ENCODE measurements around the gene NSMF. TPM values are rescaled to one million over a fixed set of nuclear protein-coding genes. Genes with fewer than 3 reads are reported as not detected.
A peak's percentile ranks its signal among the peaks of the same experiment; 100 is the strongest.

NSMF gene
- total and polyA plus RNA-seq, 2 of the 4 experiments (the other 2 are of a cell fraction): 7.7 to 40.9 TPM

DNA sequence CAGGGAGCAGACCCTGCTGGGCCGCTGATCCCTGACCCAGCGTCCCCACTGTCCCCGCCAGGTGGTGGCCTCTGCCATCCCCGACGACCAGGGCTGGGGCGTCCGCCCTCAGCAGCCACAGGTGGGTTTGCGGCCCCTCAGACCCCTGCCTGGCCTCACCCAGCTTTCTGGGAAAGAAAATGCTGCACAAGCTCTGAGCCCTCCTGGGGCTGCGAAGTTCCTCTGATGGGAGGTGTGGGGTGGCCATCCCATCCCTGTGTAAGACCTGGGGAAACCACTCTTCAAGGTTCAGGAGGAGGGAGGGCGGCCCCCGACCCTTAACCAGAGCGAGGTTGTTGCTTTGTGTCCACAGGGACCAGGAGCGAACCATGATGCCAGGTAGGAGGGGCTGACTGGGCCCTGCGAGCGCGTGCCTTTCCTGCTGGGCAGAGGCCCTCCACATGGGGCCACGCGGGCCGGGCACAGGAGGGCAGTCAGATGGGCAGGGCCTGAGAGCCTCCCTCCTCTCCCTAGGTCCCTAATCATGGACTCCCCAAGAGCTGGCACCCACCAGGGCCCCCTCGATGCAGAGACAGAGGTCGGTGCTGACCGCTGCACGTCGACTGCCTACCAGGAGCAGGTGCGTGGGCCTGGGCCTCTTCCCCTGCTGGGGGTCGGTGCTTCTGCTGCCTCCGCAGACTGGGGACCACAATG, 28.3 kb downstream of the NSMF start:
- no CpG with 5 or more reads among the region's 27 CpGs for WGBS, 2 experiments (ENCODE audit: extremely low coverage in 2 of 2, insufficient read length in 1 of 2)
- TF ChIP-seq, protein P1, sequence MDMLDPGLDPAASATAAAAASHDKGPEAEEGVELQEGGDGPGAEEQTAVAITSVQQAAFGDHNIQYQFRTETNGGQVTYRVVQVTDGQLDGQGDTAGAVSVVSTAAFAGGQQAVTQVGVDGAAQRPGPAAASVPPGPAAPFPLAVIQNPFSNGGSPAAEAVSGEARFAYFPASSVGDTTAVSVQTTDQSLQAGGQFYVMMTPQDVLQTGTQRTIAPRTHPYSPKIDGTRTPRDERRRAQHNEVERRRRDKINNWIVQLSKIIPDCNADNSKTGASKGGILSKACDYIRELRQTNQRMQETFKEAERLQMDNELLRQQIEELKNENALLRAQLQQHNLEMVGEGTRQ (IDR thresholded peaks at IDR 0.05; ENCODE audit: low read depth, low read length): no peak
- TF ChIP-seq SMC3 (IDR thresholded peaks at IDR 0.05; ENCODE audit: low read depth, low read length) (no peak), MXI1 (IDR thresholded peaks at IDR 0.05; ENCODE audit: borderline replicate concordance, low read depth, low read length) (no peak)
- DNase-seq (no peak), ATAC-seq (ENCODE audit: low read depth) (no peak)
- BruUV-seq (replicated peaks): no TSS peak
- Histone ChIP-seq H3K14ac (replicated peaks; ENCODE audit: low read depth, low read length) (no peak overlapping the region), H3K36me3 (ENCODE audit: control insufficient read depth, insufficient read depth, low read length) (no peaks in the 10 kb centered on the region), H2BK15ac (ENCODE audit: low read depth, low read length) (no peak overlapping the region), H4K20me1 (ENCODE audit: insufficient read depth, low read length) (no peaks in the 10 kb centered on the region), H3K9me1 (ENCODE audit: insufficient read depth, low read length) (no peaks in the 10 kb centered on the region), H3K56ac (ENCODE audit: extremely low read depth, insufficient read depth, low read length) (no peak overlapping the region), H2AFZ (replicated peaks; ENCODE audit: low read length, poor library complexity) (peak overlapping the region; percentile 23), H3K23ac (ENCODE audit: low read depth, low read length) (no peak overlapping the region), H3K4me1 (ENCODE audit: control insufficient read depth, insufficient read depth, low read length) (peaks cover 5% of the 10 kb centered on the region), H4K91ac (ENCODE audit: insufficient read depth, low read depth, low read length) (no peak overlapping the region), H4K8ac (ENCODE audit: low read depth in 2 of 2, low read length in 2 of 2) (no peak overlapping the region), H2BK5ac (ENCODE audit: low read depth, low read length, poor library complexity, severe bottlenecking) (no peak overlapping the region), H3K9me3 (ENCODE audit: control insufficient read depth, insufficient read depth, low read length) (no peaks in the 10 kb centered on the region), H3K18ac (ENCODE audit: low read depth, low read length) (no peak overlapping the region), H2BK20ac (ENCODE audit: low read depth, low read length) (no peak overlapping the region), H2AK9ac (replicated peaks; ENCODE audit: low read depth, low read length, poor library complexity) (no peak overlapping the region), H3K9ac (ENCODE audit: low read depth, low read length) (no peak overlapping the region), H2AK5ac (ENCODE audit: low read depth, low read length) (no peak overlapping the region), H2BK120ac (ENCODE audit: low read depth, low read length) (no peak overlapping the region), H3K27me3 (ENCODE audit: control insufficient read depth, insufficient read depth, low read length) (no peaks in the 10 kb centered on the region), H3K4me3 (ENCODE audit: insufficient read depth, low read depth, low read length) (no peak overlapping the region), H3K4ac (ENCODE audit: low read depth, low read length) (no peak overlapping the region), H3K79me1 (ENCODE audit: low read depth in 1 of 2, low read length in 2 of 2) (no peaks in the 10 kb centered on the region), H4K5ac (ENCODE audit: low read depth, low read length) (no peak overlapping the region), H3K4me2 (ENCODE audit: low read depth, low read length) (no peak overlapping the region), H3K27ac (ENCODE audit: insufficient read depth, low read length) (no peak overlapping the region)
- dilution Hi-C loops (cut with HindIII; ENCODE audit: low sequenced_read_pairs, unreplicated experiment): no loop called here
- POLR2A ChIA-PET (ENCODE audit: unreplicated experiment): no interaction called here
- CTCF ChIA-PET: no interaction called here
- in situ Hi-C loops (cut with MboI; ENCODE audit: low sequenced_read_pairs): no loop called here
- intact Hi-C loops (cut with micrococcal nuclease): no loop called here

Measured in IMR-90 (cell line).